Left lung (tissue), 10 donors: Measurements from ENCODE around the gene VILL. TPM values are rescaled to one million over a fixed set of nuclear protein-coding genes. Genes with fewer than 3 reads are reported as not detected.
A peak's percentile ranks its signal among the peaks of the same experiment; 100 is the strongest.

Experiments
- ATAC-seq: fragments of 200-7000 bp; cut with Tn5 transposase; one replicate; pipeline ENCODE4 v1.9.1; 2020; ENCODE audit warnings: moderate library complexity
- DNase-seq, 4 donors: peaks; one replicate each; pipeline ENCODE4 v3.0.0-alpha.2; 2013 to 2020
- H3K27ac ChIP-seq, 2 donors: fragments of 200-600 bp; sonication (generic) in 1 of 2; one replicate each; pipeline versions ENCODE4 v1.5.0 to v1.8.0; 2020 to 2021
- H3K27me3 ChIP-seq, 2 donors: fragments of 200-600 bp; sonication (generic) in 1 of 2; one replicate each; pipeline versions ENCODE4 v1.5.0 to v1.8.0; 2020 to 2021
- H3K36me3 ChIP-seq, 2 donors: fragments of 200-600 bp; sonication (generic) in 1 of 2; one replicate each; pipeline versions ENCODE4 v1.5.0 to v1.8.0; 2020 to 2021
- H3K4me1 ChIP-seq, 2 donors: fragments of 200-600 bp; one replicate each; pipeline ENCODE4 v1.8.0; 2021
- H3K4me3 ChIP-seq, 2 donors: fragments of 200-600 bp; sonication (generic) in 1 of 2; one replicate each; pipeline versions ENCODE4 v1.5.0 to v1.8.0; 2020 to 2021; ENCODE audit warnings: mild to moderate bottlenecking in 1 of 2
- H3K9me3 ChIP-seq, 2 donors: fragments of 200-600 bp; sonication (generic) in 1 of 2; one replicate each; pipeline versions ENCODE4 v1.5.0 to v1.8.0; 2020 to 2021
- intact Hi-C, 2 donors: fragments of 100-400 bp; cut with DNase I; formaldehyde crosslinking; loops; one replicate each; pipeline versions ENCODE4 v1.11.2 to v1.14.2; 2022
- polyA plus RNA-seq, 6 donors: library from polyadenylated mRNA; unstranded; fragments of 120-200 nt; gene quantifications; one replicate each; pipeline ENCODE4 v1.2.1, GENCODE V29; 2013; ENCODE audit not compliant: insufficient read length in 6 of 6
- total RNA-seq, 2 donors: library from RNA; stranded (reverse); fragmentation: NEBNext Ultra II Directional; extraction: Animal tissue kit (Norgen Biotek cat#: 25700); gene quantifications; one replicate each; pipeline ENCODE4 v1.2.1, GENCODE V29; 2021
- TF ChIP-seq, protein P1 (sequence below), 2 donors: fragments of 200-600 bp; sonication (generic) in 1 of 2; IDR thresholded peaks; one replicate each; pipeline versions ENCODE4 v1.5.0 to v1.8.0; 2021; ENCODE audit warnings: antibody characterized with exemption in 2 of 2
- donor health status: DM: no; HTN: yes; CAD: no.
- donor health status: DM: no; HTN: no; CAD: no.

Gene VILL
- total and polyA plus RNA-seq, 8 donors, result 19.5 to 36.9 (median 25.1) TPM

- no peaks in the 10 kb centered on the region for H3K27me3 ChIP-seq
- peak overlapping the region in 1 of 2 donors; percentile 40 for H3K27ac ChIP-seq
- no peaks in the 10 kb centered on the region for H3K9me3 ChIP-seq
- ATAC-seq, result peak; percentile 73
- no peaks in the 10 kb centered on the region for H3K36me3 ChIP-seq
- DNase-seq, result peak in 3 of 4 donors; percentile 56 to 87 (median 72)
- H3K4me3 ChIP-seq, result no peak overlapping the region
- intact Hi-C loops, result no loop called here
- H3K4me1 ChIP-seq, result peaks cover 26 to 28% of the 10 kb centered on the region in 2 donors
- TF ChIP-seq, protein P1, sequence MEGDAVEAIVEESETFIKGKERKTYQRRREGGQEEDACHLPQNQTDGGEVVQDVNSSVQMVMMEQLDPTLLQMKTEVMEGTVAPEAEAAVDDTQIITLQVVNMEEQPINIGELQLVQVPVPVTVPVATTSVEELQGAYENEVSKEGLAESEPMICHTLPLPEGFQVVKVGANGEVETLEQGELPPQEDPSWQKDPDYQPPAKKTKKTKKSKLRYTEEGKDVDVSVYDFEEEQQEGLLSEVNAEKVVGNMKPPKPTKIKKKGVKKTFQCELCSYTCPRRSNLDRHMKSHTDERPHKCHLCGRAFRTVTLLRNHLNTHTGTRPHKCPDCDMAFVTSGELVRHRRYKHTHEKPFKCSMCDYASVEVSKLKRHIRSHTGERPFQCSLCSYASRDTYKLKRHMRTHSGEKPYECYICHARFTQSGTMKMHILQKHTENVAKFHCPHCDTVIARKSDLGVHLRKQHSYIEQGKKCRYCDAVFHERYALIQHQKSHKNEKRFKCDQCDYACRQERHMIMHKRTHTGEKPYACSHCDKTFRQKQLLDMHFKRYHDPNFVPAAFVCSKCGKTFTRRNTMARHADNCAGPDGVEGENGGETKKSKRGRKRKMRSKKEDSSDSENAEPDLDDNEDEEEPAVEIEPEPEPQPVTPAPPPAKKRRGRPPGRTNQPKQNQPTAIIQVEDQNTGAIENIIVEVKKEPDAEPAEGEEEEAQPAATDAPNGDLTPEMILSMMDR (IDR thresholded peaks at IDR 0.05), result no peak
Measured at GRCh38 chr3:37949866-37950265, 40.7 kb upstream of the VILL start.

GRCh38 chr3:37952564-37952963, 38.0 kb upstream of the VILL start:
- intact Hi-C loops, result no loop called here
- ATAC-seq, result no peak

DNA sequence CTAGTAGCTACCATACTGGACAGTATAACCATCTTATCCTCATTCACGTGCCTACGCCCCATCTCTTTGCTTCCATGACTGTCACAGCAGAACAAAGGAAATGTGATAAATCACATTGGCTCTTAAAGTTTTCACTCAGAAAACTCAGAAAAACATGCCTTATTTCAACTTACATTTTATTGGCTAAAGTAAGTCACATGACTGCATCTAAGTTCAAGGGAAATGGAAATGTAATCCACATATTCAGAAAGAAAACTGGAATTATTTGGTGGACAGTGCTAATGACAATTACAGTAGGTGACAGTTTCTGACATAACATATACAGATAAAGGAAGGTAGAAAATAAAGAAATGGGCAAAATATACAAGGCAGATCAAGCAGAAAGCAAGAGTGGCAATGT, 37.4 kb upstream of the VILL start:
- TF ChIP-seq, protein P1 (IDR thresholded peaks at IDR 0.05), result no peak
- peak overlapping the region in 1 of 2 donors; percentile 24 for H3K27ac ChIP-seq
- no peak overlapping the region for H3K4me3 ChIP-seq
- intact Hi-C loops, result no loop called here
- H3K36me3 ChIP-seq, result no peaks in the 10 kb centered on the region
- no peak for DNase-seq
- no peaks in the 10 kb centered on the region for H3K9me3 ChIP-seq
- peaks cover 22 to 34% of the 10 kb centered on the region in 2 donors for H3K4me1 ChIP-seq
- H3K27me3 ChIP-seq, result no peaks in the 10 kb centered on the region
- ATAC-seq, result no peak

More at GRCh38 chr3:37952564-37952963, 38.0 kb upstream of the VILL start:
- Histone ChIP-seq H3K36me3 (no peaks in the 10 kb centered on the region), H3K27ac (no peak overlapping the region), H3K4me1 (peaks cover 22 to 31% of the 10 kb centered on the region in 2 donors), H3K9me3 (no peaks in the 10 kb centered on the region), H3K4me3 (no peak overlapping the region), H3K27me3 (no peaks in the 10 kb centered on the region)
- TF ChIP-seq, protein P1 (IDR thresholded peaks at IDR 0.05), result no peak
- DNase-seq, result no peak

GRCh38 chr3:37953707-37954394, 36.7 kb upstream of the VILL start:
- peaks cover 22 to 34% of the 10 kb centered on the region in 2 donors for H3K4me1 ChIP-seq

DNA sequence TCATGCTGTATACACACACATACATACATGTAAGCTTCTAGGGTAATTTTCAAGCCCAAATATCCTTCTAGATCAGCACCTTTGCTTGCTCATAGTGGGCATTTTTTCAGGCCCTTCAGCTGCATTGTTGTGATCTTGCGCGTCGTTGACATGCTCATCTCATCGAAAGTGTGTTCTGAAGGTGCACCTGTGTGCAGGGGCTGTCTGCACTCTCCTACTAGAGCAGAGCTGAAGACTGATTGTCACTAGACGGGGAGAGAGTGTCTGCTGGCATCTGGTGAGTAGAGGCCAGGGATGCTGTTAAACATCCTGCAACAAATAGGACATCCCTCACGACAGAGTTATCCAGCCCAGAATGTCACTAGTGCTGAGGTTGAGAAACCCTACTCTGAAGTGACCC, 35.7 kb upstream of the VILL start:
- Histone ChIP-seq H3K27me3 (no peaks in the 10 kb centered on the region), H3K27ac (no peak overlapping the region), H3K9me3 (no peaks in the 10 kb centered on the region), H3K4me1 (peaks cover 17 to 34% of the 10 kb centered on the region in 2 donors), H3K36me3 (no peaks in the 10 kb centered on the region), H3K4me3 (no peak overlapping the region)
- ATAC-seq (no peak), DNase-seq (no peak)
- intact Hi-C loops, result no loop called here
- TF ChIP-seq, protein P1 (IDR thresholded peaks at IDR 0.05), result no peak

More at GRCh38 chr3:37953707-37954394, 36.7 kb upstream of the VILL start:
- Histone ChIP-seq H3K9me3 (no peaks in the 10 kb centered on the region), H3K36me3 (no peaks in the 10 kb centered on the region), H3K4me3 (no peak overlapping the region), H3K27me3 (no peaks in the 10 kb centered on the region), H3K27ac (peak overlapping the region; percentile 24 to 30)
- DNase-seq (no peak), ATAC-seq (no peak)
- intact Hi-C loops, result no loop called here
- TF ChIP-seq, protein P1 (IDR thresholded peaks at IDR 0.05), result no peak
